ENCODE results near the gene ADGRE3. TPM values are rescaled to one million over a fixed set of nuclear protein-coding genes. Genes with fewer than 3 reads are reported as not detected.

The ADGRE3 gene, protein sequence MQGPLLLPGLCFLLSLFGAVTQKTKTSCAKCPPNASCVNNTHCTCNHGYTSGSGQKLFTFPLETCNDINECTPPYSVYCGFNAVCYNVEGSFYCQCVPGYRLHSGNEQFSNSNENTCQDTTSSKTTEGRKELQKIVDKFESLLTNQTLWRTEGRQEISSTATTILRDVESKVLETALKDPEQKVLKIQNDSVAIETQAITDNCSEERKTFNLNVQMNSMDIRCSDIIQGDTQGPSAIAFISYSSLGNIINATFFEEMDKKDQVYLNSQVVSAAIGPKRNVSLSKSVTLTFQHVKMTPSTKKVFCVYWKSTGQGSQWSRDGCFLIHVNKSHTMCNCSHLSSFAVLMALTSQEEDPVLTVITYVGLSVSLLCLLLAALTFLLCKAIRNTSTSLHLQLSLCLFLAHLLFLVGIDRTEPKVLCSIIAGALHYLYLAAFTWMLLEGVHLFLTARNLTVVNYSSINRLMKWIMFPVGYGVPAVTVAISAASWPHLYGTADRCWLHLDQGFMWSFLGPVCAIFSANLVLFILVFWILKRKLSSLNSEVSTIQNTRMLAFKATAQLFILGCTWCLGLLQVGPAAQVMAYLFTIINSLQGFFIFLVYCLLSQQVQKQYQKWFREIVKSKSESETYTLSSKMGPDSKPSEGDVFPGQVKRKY
- total RNA-seq: 1 to 10 TPM in 1 of 2 donors, not detected in 1; 1.1 TPM
- polyA plus RNA-seq (ENCODE audit: insufficient read length in 2 of 2): not detected
- long read RNA-seq, donor 1: 0 reads
- long read RNA-seq, donor 2: 0 reads
- long read RNA-seq, donor 3: 0 reads
- long read RNA-seq, donor 4: 0 reads

DNA sequence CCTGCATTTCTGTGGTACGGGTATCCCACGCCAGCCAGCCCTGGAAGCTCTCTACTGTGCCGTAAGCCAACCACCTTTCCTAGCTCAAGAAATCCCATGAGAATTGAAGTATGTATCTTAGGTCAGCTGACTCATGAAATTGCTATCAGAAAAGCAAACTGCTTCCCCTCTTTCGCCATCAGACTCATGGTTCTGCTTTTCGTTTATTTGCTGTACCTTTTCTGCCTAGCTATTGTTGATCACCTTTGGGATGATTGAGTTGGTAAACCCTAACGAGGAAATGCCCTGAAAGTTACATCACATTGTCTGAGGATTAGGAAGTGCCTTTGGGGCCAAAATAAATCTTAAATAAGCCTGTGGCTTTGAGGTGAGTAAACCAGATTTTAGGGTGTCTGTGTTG, at the start of gene ADGRE3:
Gene ADGRE3, minus strand, starts transcription at position 81 of the 400 bp plus-strand sequence. Its CDS starts 74 bp downstream, at position 7.
- Histone ChIP-seq H3K27ac (ENCODE audit: low read depth, low read length) (no peak within 1 kb of the TSS), H3K27me3 (ENCODE audit: control insufficient read depth, insufficient read depth, low read length) (peaks cover 16% of the 10 kb centered on the region), H3K9me3 (ENCODE audit: control insufficient read depth, insufficient read depth, low read length) (no peaks in the 10 kb centered on the region), H3K4me1 (ENCODE audit: control insufficient read depth, insufficient read depth, low read length) (no peaks in the 10 kb centered on the region), H3K4me3 (ENCODE audit: low read depth, low read length) (no peak within 1 kb of the TSS), H3K36me3 (ENCODE audit: control insufficient read depth, insufficient read depth, low read length) (no peaks in the 10 kb centered on the region)
- 80% methylated on average over 4 of the region's 6 CpGs for WGBS (ENCODE audit: insufficient coverage)
- no peak for DNase-seq (ENCODE audit: low read depth in 4 of 6, low spot score in 6 of 6)

DNA sequence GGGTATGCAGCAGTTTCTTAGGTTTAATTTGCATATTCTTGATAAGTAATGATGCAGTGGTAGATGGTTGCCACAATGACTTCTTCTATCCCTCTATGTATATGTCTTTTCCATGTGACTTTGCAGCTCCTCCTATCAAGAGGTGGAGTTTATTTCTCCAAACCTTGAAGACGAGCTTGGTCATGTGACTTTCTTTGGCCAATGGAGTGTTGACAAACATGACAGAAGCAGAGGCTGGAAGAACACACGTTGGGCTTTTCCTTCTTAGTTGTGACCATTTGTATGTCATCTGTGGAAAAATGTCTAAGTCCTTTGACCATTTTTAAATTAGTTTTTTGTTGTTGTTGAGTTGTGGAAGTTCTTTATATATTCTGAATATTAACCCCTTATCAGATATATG, 47.5 kb upstream of the ADGRE3 start:
- peaks cover 32% of the 10 kb centered on the region for H3K36me3 ChIP-seq (ENCODE audit: control insufficient read depth, insufficient read depth, low read length)
- H3K9me3 ChIP-seq (ENCODE audit: control insufficient read depth, insufficient read depth, low read length): peaks cover 30% of the 10 kb centered on the region
- 100% methylated on average over 2 of the region's 2 CpGs for WGBS (ENCODE audit: insufficient coverage)

DNA sequence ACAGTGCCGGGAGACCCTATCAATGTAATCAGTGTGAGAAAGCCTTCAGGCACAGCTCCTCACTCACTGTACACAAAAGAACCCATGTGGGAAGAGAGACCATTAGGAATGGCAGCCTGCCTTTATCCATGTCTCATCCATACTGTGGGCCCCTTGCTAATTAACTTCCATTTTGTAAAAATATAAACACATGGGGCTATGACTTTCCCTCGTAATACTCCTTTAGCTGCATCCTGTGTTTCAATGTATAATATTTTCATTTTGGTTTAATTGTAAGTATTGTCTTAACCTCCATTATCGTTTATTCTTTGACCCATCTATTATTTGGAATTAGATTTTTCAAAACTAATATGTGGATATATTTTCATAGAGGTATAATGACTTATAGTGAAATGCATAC, 44.5 kb upstream of the ADGRE3 start:
- Histone ChIP-seq H3K27ac (ENCODE audit: low read depth, low read length) (no peak overlapping the region), H3K36me3 (ENCODE audit: control insufficient read depth, insufficient read depth, low read length) (peaks cover 62% of the 10 kb centered on the region), H3K27me3 (ENCODE audit: control insufficient read depth, insufficient read depth, low read length) (no peaks in the 10 kb centered on the region), H3K4me1 (ENCODE audit: control insufficient read depth, insufficient read depth, low read length) (no peaks in the 10 kb centered on the region), H3K9me3 (ENCODE audit: control insufficient read depth, insufficient read depth, low read length) (peaks cover 30% of the 10 kb centered on the region), H3K4me3 (ENCODE audit: low read depth, low read length) (no peak overlapping the region)
- no peak for DNase-seq (ENCODE audit: low read depth in 4 of 6, low spot score in 6 of 6)
- WGBS (ENCODE audit: insufficient coverage): 100% methylated on average over 1 of the region's 3 CpGs

More for the DNA sequence above, 47.5 kb upstream of the ADGRE3 start:
- no peak overlapping the region for H3K4me3 ChIP-seq (ENCODE audit: low read depth, low read length)
- H3K4me1 ChIP-seq (ENCODE audit: control insufficient read depth, insufficient read depth, low read length): no peaks in the 10 kb centered on the region
- H3K27ac ChIP-seq (ENCODE audit: low read depth, low read length): no peak overlapping the region
- H3K27me3 ChIP-seq (ENCODE audit: control insufficient read depth, insufficient read depth, low read length): no peaks in the 10 kb centered on the region
- DNase-seq (ENCODE audit: low read depth in 4 of 6, low spot score in 6 of 6): no peak

DNA sequence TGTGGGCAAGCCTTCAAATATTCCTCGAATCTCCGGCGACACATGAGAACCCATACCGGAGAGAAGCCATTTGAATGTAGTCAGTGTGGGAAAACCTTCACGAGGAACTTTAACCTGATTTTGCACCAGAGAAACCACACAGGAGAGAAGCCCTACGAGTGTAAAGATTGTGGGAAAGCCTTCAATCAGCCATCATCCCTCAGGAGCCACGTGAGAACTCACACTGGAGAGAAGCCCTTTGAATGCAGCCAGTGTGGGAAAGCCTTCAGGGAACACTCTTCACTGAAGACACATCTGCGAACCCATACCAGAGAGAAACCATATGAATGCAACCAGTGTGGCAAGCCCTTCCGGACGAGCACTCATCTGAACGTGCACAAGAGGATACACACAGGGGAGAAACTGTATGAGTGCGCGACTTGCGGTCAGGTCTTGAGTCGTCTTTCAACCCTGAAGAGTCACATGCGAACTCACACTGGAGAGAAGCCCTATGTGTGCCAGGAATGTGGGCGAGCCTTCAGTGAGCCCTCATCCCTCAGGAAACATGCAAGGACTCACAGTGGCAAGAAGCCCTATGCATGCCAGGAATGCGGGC, 44.0 kb upstream of the ADGRE3 start:
- H3K4me3 ChIP-seq (ENCODE audit: low read depth, low read length): no peak overlapping the region
- no peak for DNase-seq (ENCODE audit: low read depth in 4 of 6, low spot score in 6 of 6)
- 91% methylated on average over 11 of the region's 18 CpGs for WGBS (ENCODE audit: insufficient coverage)
- H3K4me1 ChIP-seq (ENCODE audit: control insufficient read depth, insufficient read depth, low read length): no peaks in the 10 kb centered on the region
- peaks cover 67% of the 10 kb centered on the region for H3K36me3 ChIP-seq (ENCODE audit: control insufficient read depth, insufficient read depth, low read length)
- H3K27ac ChIP-seq (ENCODE audit: low read depth, low read length): no peak overlapping the region
- no peaks in the 10 kb centered on the region for H3K27me3 ChIP-seq (ENCODE audit: control insufficient read depth, insufficient read depth, low read length)
- peaks cover 30% of the 10 kb centered on the region for H3K9me3 ChIP-seq (ENCODE audit: control insufficient read depth, insufficient read depth, low read length)

DNA sequence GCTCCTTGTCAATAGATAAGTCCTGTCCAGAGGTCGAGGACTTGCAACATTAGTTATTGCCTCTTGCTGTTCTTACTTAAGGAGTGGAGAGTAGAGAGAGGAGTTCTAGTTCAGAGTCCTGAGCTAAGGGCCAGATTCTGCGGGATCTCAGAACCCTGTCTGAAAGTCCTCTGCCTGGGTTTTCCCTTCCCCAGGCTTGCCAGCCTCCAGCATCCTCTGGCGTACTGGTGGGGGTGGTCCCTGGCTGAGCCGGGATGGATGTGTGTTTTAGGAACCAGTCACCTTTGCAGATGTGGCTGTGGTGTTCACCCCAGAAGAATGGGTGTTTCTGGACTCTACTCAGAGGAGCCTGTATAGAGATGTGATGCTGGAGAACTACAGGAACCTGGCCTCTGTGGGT, 41.2 kb upstream of the ADGRE3 start:
- peaks cover 20% of the 10 kb centered on the region for H3K9me3 ChIP-seq (ENCODE audit: control insufficient read depth, insufficient read depth, low read length)
- no peak overlapping the region for H3K4me3 ChIP-seq (ENCODE audit: low read depth, low read length)
- DNase-seq (ENCODE audit: low read depth in 4 of 6, low spot score in 6 of 6): no peak
- H3K27ac ChIP-seq (ENCODE audit: low read depth, low read length): no peak overlapping the region
- H3K27me3 ChIP-seq (ENCODE audit: control insufficient read depth, insufficient read depth, low read length): no peaks in the 10 kb centered on the region
- H3K4me1 ChIP-seq (ENCODE audit: control insufficient read depth, insufficient read depth, low read length): no peaks in the 10 kb centered on the region
- WGBS (ENCODE audit: insufficient coverage): 92% methylated on average over 3 of the region's 4 CpGs
- H3K36me3 ChIP-seq (ENCODE audit: control insufficient read depth, insufficient read depth, low read length): peaks cover 84% of the 10 kb centered on the region

DNA sequence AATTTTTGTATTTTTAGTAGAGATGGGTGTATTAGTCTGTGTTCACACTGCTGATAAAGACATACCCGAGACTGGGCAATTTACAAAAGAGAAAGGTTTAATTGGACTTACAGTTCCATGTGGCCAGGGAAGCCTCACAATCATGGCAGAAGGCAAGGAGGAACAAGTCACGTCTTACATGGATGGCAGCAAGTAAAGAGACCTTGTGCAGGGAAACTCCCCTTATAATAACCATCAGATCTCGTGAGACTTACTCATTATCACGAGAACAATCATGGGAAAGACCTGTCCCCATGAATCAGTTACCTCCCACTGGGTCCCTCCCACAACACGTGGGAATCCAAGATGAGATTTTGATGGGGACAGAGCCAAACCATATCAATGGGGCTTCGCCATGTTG, 29.8 kb upstream of the ADGRE3 start:
- Histone ChIP-seq H3K27me3 (ENCODE audit: control insufficient read depth, insufficient read depth, low read length) (no peaks in the 10 kb centered on the region), H3K27ac (ENCODE audit: low read depth, low read length) (no peak overlapping the region), H3K4me3 (ENCODE audit: low read depth, low read length) (no peak overlapping the region), H3K4me1 (ENCODE audit: control insufficient read depth, insufficient read depth, low read length) (no peaks in the 10 kb centered on the region), H3K36me3 (ENCODE audit: control insufficient read depth, insufficient read depth, low read length) (peaks cover 98% of the 10 kb centered on the region), H3K9me3 (ENCODE audit: control insufficient read depth, insufficient read depth, low read length) (no peaks in the 10 kb centered on the region)
- 100% methylated on average over 4 of the region's 6 CpGs for WGBS (ENCODE audit: insufficient coverage)
- no peak for DNase-seq (ENCODE audit: low read depth in 4 of 6, low spot score in 6 of 6)

DNA sequence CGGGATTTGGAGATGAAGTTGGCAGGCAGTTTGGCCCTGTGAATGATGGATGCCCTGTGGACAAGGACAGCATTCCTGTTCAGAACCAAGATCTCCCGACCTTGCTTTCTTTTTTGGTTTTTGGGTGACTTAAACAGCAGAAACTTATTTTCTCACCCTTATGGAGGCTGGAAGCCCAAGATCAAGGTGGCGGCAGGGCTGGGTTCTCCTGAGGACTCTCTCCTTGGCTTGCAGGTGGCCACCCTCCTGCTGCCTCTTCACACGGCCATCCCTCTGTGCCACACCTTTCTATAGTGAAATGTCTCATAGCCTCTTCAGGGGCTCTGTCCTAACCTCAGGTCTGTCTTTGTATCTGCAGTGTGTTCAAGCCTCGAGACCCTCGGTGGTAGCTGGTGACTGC, 29.2 kb upstream of the ADGRE3 start:
- Histone ChIP-seq H3K4me3 (ENCODE audit: low read depth, low read length) (no peak overlapping the region), H3K27me3 (ENCODE audit: control insufficient read depth, insufficient read depth, low read length) (no peaks in the 10 kb centered on the region), H3K36me3 (ENCODE audit: control insufficient read depth, insufficient read depth, low read length) (peaks cover 97% of the 10 kb centered on the region), H3K27ac (ENCODE audit: low read depth, low read length) (no peak overlapping the region), H3K9me3 (ENCODE audit: control insufficient read depth, insufficient read depth, low read length) (no peaks in the 10 kb centered on the region), H3K4me1 (ENCODE audit: control insufficient read depth, insufficient read depth, low read length) (no peaks in the 10 kb centered on the region)
- 96% methylated on average over 6 of the region's 6 CpGs for WGBS (ENCODE audit: insufficient coverage)
- DNase-seq (ENCODE audit: low read depth in 4 of 6, low spot score in 6 of 6): no peak

DNA sequence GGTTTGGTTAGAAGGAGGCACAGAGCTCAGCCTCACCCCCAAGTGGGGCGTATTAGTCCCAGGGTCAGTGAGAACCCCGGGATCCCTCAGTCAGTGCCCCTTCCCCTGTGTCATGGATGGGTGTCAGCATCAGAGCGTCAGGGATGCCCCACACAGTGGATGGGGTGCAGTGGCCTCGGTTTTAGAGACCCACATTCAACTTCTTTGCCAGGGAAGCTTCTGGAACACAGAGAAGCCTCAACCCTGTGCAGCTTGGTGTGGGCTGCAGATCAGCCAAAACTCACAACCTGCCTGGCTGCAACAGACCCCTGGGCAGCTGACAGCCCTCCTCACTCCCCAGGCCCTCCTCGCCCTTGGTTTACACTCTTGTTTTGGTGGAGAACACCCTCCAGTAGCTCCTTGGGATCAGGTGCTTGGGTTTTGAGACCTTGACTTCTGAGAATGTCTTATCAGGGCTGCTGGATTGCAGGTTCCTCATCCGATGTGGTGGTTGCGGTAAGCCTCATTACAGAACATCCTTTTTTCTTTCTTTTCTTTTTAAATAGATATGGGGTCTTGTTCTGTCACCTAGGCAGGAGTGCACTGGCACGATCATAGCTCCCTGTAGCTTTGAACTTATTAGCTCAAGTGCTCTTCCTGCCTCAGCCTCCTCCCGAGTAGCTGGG, 26.2 kb upstream of the ADGRE3 start:
- Histone ChIP-seq H3K27me3 (ENCODE audit: control insufficient read depth, insufficient read depth, low read length) (no peaks in the 10 kb centered on the region), H3K9me3 (ENCODE audit: control insufficient read depth, insufficient read depth, low read length) (no peaks in the 10 kb centered on the region), H3K4me1 (ENCODE audit: control insufficient read depth, insufficient read depth, low read length) (no peaks in the 10 kb centered on the region), H3K27ac (ENCODE audit: low read depth, low read length) (no peak overlapping the region), H3K4me3 (ENCODE audit: low read depth, low read length) (no peak overlapping the region), H3K36me3 (ENCODE audit: control insufficient read depth, insufficient read depth, low read length) (peaks cover 92% of the 10 kb centered on the region)
- DNase-seq (ENCODE audit: low read depth in 4 of 6, low spot score in 6 of 6): no peak
- WGBS (ENCODE audit: insufficient coverage): 100% methylated on average over 6 of the region's 9 CpGs

DNA sequence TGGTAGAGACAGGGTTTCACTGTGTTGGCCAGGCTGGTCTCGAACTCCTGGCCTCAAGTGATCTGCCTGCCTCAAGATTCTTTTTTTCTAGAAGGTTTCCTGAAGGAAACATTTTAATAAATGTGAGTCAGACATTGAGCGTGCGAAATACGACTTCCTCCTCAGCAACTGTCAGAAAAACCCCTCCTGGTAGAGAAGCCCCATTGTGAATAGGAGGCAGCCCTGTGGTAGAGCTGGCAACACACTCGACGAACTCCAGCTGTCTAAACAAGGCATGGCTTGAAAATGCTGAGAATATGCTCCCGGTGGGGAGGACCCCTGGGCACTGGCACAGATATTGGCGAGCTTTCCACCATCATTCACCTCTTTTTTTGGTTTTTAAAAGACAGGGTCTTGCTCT, 25.0 kb upstream of the ADGRE3 start:
- H3K9me3 ChIP-seq (ENCODE audit: control insufficient read depth, insufficient read depth, low read length): no peaks in the 10 kb centered on the region
- no peak overlapping the region for H3K27ac ChIP-seq (ENCODE audit: low read depth, low read length)
- no peaks in the 10 kb centered on the region for H3K4me1 ChIP-seq (ENCODE audit: control insufficient read depth, insufficient read depth, low read length)
- H3K27me3 ChIP-seq (ENCODE audit: control insufficient read depth, insufficient read depth, low read length): no peaks in the 10 kb centered on the region
- DNase-seq (ENCODE audit: low read depth in 4 of 6, low spot score in 6 of 6): no peak
- peaks cover 91% of the 10 kb centered on the region for H3K36me3 ChIP-seq (ENCODE audit: control insufficient read depth, insufficient read depth, low read length)
- 80% methylated on average over 5 of the region's 8 CpGs for WGBS (ENCODE audit: insufficient coverage)
- no peak overlapping the region for H3K4me3 ChIP-seq (ENCODE audit: low read depth, low read length)
